K562 (cell line): ENCODE measurements around the gene DAB2. TPM values are rescaled to one million over a fixed set of nuclear protein-coding genes. Genes with fewer than 3 reads are reported as not detected.
A peak's percentile ranks its signal among the peaks of the same experiment; 100 is the strongest.

Source experiments
- ATAC-seq: fragments of 200-7000 bp; cut with Tn5 transposase; 3 replicates; pipeline ENCODE4 v1.9.1; 2020; ENCODE audit warnings: moderate library complexity
- BruUV-seq: library from RNA; stranded (reverse); fragments of 400-500 nt; replicated peaks from 2 replicates; lab custom pipeline; 2021; lab: Mats Ljungman, UMichigan
- CTCF ChIA-PET: fragments of 300-600 bp; formaldehyde crosslinking; extraction: SDS; loops from one replicate; lab custom pipeline; 2021; ENCODE audit warnings: low intra/inter-chr PET ratio; lab: Yijun Ruan, JAX
- POLR2A ChIA-PET: fragments of 300-600, 350-650 bp; sonication (Branson Sonifier 250); formaldehyde crosslinking; extraction: SDS; loops from one replicate; lab custom pipeline; 2021; ENCODE audit warnings: antibody characterized with exemption, inconsistent platforms; lab: Yijun Ruan, JAX
- DNase-seq, 4 experiments: peaks; one replicate each; pipeline versions ENCODE4 v3.0.0 to v3.0.0-alpha.2; 2011 to 2018; ENCODE audit warnings: low spot score in 3 of 4, mixed read lengths in 3 of 4; ENCODE audit errors: extremely low read depth in 1 of 4
- FAIRE-seq: peaks from 2 replicates; lab custom pipeline; 2011; peaks lifted over from hg19 to GRCh38; lab: Jason Lieb, UNC
- H2AFZ ChIP-seq: 2 replicates; pipeline ENCODE4 v1.6.0; 2011; ENCODE audit warnings: low read depth, low read length, control low read depth, inconsistent platforms
- H3K27ac ChIP-seq: fragments of 200-600 bp; 3 replicates; pipeline ENCODE4 v1.8.0; 2011; ENCODE audit warnings: low read depth, mild to moderate bottlenecking, control low read depth, inconsistent platforms, low read length, moderate library complexity, mixed read lengths; ENCODE audit errors: extremely low read depth
- H3K27me3 ChIP-seq, 2 experiments: fragments of 300-600 bp in 1 of 2; 2 replicates in 1 of 2; 3 replicates in 1 of 2; pipeline versions ENCODE4 v1.6.0 to v1.8.0; 2011; ENCODE audit warnings: inconsistent platforms in 2 of 2, low read length in 2 of 2, mild to moderate bottlenecking in 1 of 2, mixed read lengths in 1 of 2, moderate library complexity in 1 of 2; ENCODE audit not compliant: control insufficient read depth in 2 of 2, insufficient read depth in 2 of 2
- H3K36me3 ChIP-seq: fragments of 300-600 bp; 3 replicates; pipeline ENCODE4 v1.8.0; 2011; ENCODE audit warnings: mild to moderate bottlenecking, low read length, inconsistent platforms; ENCODE audit not compliant: control insufficient read depth, insufficient read depth
- H3K4me1 ChIP-seq, 2 experiments: fragments of 200-600 bp in 1 of 2; replicated peaks in 1 of 2; 2 replicates in 1 of 2; 3 replicates in 1 of 2; pipeline versions ENCODE4 v1.5.1 to v1.8.0; 2011; ENCODE audit warnings: inconsistent platforms in 2 of 2, low read length in 2 of 2, mild to moderate bottlenecking in 1 of 2, mixed read lengths in 1 of 2, moderate library complexity in 1 of 2; ENCODE audit not compliant: control insufficient read depth in 2 of 2, insufficient read depth in 2 of 2
- H3K4me2 ChIP-seq: 2 replicates; pipeline ENCODE4 v1.6.1; 2011; ENCODE audit warnings: low read length, control low read depth, inconsistent platforms, mixed read lengths; ENCODE audit not compliant: insufficient read depth
- H3K4me3 ChIP-seq: fragments of 200-600 bp; sonication (generic), shearing (Covaris generic); 2 replicates; pipeline ENCODE4 v1.5.1; 2016; ENCODE audit warnings: control low read depth, inconsistent platforms
- H3K79me2 ChIP-seq: fragments of 200-600 bp; 3 replicates; pipeline ENCODE4 v1.8.0; 2011; ENCODE audit warnings: low read length, inconsistent platforms; ENCODE audit not compliant: control insufficient read depth, insufficient read depth
- H3K9ac ChIP-seq, 2 experiments: 2 replicates each; pipeline versions ENCODE4 v1.6.0 to v1.6.1; 2011; ENCODE audit warnings: low read depth in 2 of 2, low read length in 2 of 2, control low read depth in 1 of 2, inconsistent platforms in 1 of 2, mild to moderate bottlenecking in 1 of 2, mixed read lengths in 1 of 2; ENCODE audit not compliant: insufficient read depth in 1 of 2
- H3K9me1 ChIP-seq: one replicate; pipeline ENCODE4 v1.6.0; 2011; ENCODE audit warnings: inconsistent platforms, mild to moderate bottlenecking, low read length, moderate library complexity; ENCODE audit not compliant: control insufficient read depth, insufficient read depth
- H3K9me3 ChIP-seq: replicated peaks from 2 replicates; pipeline ENCODE4 v1.5.1; 2011; ENCODE audit warnings: low read depth, low read length, inconsistent platforms; ENCODE audit not compliant: control insufficient read depth, insufficient read depth
- H4K20me1 ChIP-seq: replicated peaks from 2 replicates; pipeline ENCODE4 v1.6.1; 2011; ENCODE audit warnings: low read length, inconsistent platforms, mixed read lengths; ENCODE audit not compliant: control insufficient read depth, insufficient read depth
- BRF1 ChIP-seq: IDR thresholded peaks from 3 replicates; pipeline ENCODE4 v1.6.1; 2011; ENCODE audit warnings: borderline replicate concordance, mild to moderate bottlenecking; ENCODE audit not compliant: insufficient read length; ENCODE audit errors: extremely low read depth
- ETS2 ChIP-seq: IDR thresholded peaks from 2 replicates; pipeline ENCODE4 v1.6.1; 2016; ENCODE audit warnings: borderline replicate concordance, missing genetic modification characterization, mild to moderate bottlenecking, moderate library complexity, missing compliant biosample characterization; ENCODE audit not compliant: poor library complexity, severe bottlenecking
- NCOA4 ChIP-seq: fragments of 450-650 bp; IDR thresholded peaks from 2 replicates; pipeline ENCODE4 v1.6.1; 2018; ENCODE audit warnings: mild to moderate bottlenecking; ENCODE audit not compliant: partially characterized antibody
- NFE2 ChIP-seq: IDR thresholded peaks from 2 replicates; pipeline ENCODE4 v1.6.1; 2014; ENCODE audit warnings: antibody characterized with exemption, low read depth
- NR3C1 ChIP-seq: sonication (generic); formaldehyde crosslinking; IDR thresholded peaks from 2 replicates; pipeline ENCODE4 v1.8.1; 2022; ENCODE audit warnings: missing genetic modification reagents
- PML ChIP-seq: IDR thresholded peaks from 2 replicates; pipeline ENCODE4 v1.6.1; 2012; ENCODE audit warnings: low read length, inconsistent platforms
- POLR3A ChIP-seq: IDR thresholded peaks from 2 replicates; pipeline ENCODE4 v1.6.1; 2011; ENCODE audit warnings: borderline replicate concordance, mild to moderate bottlenecking, moderate library complexity; ENCODE audit not compliant: insufficient read length, insufficient read depth; ENCODE audit errors: extremely low read depth
- USF2 ChIP-seq: sonication (generic); formaldehyde crosslinking; IDR thresholded peaks from 2 replicates; pipeline ENCODE4 v1.5.0; 2020; ENCODE audit warnings: missing genetic modification reagents
- XRCC4 ChIP-seq: IDR thresholded peaks from one replicate; pipeline ENCODE4 v1.6.1; 2011; ENCODE audit not compliant: insufficient read depth, insufficient read length; ENCODE audit errors: extremely low read depth
- ZNF165 ChIP-seq: fragments of 250-450 bp; sonication (Bioruptor Pico); IDR thresholded peaks from 2 replicates; pipeline ENCODE4 v1.4.0; 2020; ENCODE audit warnings: borderline replicate concordance
- WGBS: fragments of 100-300 bp; shearing (Covaris generic); methylation state at CpG from one replicate; pipeline ENCODE4 v1.1.6; 2016; ENCODE audit warnings: low coverage, mixed read lengths; ENCODE audit not compliant: insufficient coverage; ENCODE audit errors: missing lambda C conversion rate; 5-methylcytosine and 5-hydroxymethylcytosine counted together
- in situ Hi-C: fragments of 300-500 bp; cut with MboI; formaldehyde crosslinking; loops from 4 replicates; pipeline ENCODE4 v1.15.0; 2018; ENCODE audit warnings: inconsistent platforms, mixed read lengths
- intact Hi-C: fragments of 100-400 bp; cut with micrococcal nuclease; formaldehyde crosslinking; loops from 2 replicates; pipeline ENCODE4 v1.14.2; 2022
- polyA plus RNA-seq, 8 experiments: library from polyadenylated mRNA; depleted of rRNA in 4 of 8; stranded (reverse) in 5 of 8; unstranded in 3 of 8; fragments of >200 nt; fragmentation: Nextera tagmentation in 2 of 8; fragmentation: Illumina TruSeq in 1 of 8; extraction: Ambion mirVana in 2 of 8; extraction: Trizol in 1 of 8; gene quantifications; 2 replicates each; pipeline versions ENCODE4 v1.2.1 to v1.2.3, GENCODE V29; 2011 to 2014; ENCODE audit warnings: inconsistent platforms in 1 of 8, missing spikeins in 1 of 8
- total RNA-seq, 7 experiments: library from RNA; depleted of rRNA in 6 of 7; stranded (reverse); fragments of >200 nt in 6 of 7; fragmentation: Illumina TruSeq in 2 of 7; extraction: Trizol in 2 of 7; gene quantifications; 2 replicates each; pipeline versions ENCODE4 v1.2.1 to v1.2.3, GENCODE V29; 2011 to 2021; ENCODE audit warnings: low replicate concordance in 1 of 7

The DAB2 gene
- total and polyA plus RNA-seq, 9 of the 15 experiments (the other 6 are each of a cell fraction or from before 2014, with no cell fraction given): 6.6 to 29.9 (median 24.1) TPM

DNA sequence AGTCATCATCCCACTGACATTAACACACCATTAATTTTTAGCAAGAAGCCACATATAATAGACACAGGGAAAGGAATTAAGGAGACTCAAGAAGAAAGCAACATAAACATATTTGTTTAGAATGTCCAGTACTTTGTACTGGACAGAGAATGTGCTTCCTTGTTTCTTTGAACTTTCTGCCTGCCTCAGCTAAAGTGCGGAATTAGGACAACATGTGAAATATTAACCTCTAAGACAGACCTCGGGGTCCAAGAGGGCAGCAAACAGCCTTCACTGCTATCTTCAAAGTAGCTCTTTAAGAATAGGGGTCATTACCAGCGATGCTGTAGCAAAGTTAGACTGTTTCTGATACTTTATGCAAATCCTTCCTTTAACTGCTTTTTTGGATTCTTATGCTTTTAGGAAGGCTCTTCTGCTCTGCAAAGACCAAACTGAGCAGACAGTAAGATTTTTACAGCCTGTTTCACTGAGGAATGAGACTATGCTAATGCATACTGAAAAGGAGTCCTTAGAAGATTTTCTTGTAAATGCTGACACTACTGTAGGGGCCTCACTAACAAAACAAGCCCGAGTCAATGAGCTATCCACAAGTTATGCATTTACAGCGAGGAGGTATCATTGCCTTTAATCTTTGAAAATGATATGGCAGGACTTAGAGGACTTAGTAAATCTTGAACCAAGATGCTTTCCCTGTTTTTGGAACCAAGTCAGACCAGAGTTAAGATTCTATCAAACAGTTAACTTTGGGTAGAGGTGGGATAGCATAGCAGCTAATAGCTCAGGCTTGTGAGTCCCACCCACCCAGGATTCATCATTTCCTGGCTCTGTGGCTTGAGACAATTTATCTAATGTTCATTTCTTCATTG, 23.8 kb downstream of the DAB2 start (continued):
- no peak for TF ChIP-seq ETS2
- no peak for TF ChIP-seq ZNF165 (CRISPR knock-in tag)

DNA sequence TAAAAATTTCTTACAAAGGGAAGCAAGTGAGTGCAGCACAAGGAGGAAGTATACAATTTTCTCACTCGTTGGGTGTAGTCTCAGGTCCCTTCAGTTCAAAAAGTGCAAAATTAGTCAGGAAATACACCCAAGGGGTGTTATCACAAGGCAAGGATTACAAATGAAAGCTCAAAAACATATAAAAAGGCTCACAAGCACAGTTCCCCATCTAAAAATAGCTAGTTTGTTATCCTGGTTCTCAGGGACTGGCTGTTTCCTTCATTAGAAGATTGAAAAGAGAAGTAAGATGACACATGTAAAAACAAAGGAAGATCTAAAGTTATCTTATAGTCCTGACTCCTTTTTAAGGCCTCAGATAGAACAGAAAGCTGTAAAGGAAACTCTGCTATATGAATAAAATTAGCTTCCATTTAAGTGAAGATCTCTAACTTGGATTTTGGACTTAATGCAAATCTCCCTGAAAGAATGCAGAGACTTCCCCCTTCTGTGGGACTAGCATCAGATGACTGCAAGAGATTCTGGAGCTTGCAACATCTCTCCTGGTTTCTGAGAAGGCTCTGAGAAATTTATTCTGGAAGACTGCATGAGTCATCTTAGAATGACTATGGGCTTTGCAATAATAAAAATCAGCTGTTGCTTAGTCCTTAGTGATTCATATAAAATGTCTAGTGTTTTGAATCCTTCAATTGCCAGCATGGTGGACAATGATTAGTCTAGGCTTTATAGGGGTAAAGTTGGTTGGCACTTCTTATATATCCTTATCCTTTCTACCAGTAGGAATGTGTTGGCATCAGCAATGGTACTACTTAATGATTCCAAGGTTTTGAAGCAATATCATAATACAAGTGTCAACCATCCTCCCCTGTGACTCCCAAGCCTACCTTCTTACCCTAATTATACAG, 25.4 kb downstream of the DAB2 start:
- ChIA-PET POLR2A (interaction anchor here (0.6 to 8.8 kb wide), 6 partner anchors 15 to 1391 kb away, joined by 3 to 67 read pairs (median 4); partner anchors contain the start of gene DAB2), CTCF (no interaction called here)
- H2AFZ ChIP-seq: peak overlapping the region; percentile 49
- in situ Hi-C loops: no loop called here
- 6% methylated on average over 1 of the region's 1 CpG for WGBS
- no peaks in the 10 kb centered on the region for H4K20me1 ChIP-seq
- DNase-seq (peak; percentile 43 to 83 (median 59)), ATAC-seq (peak; percentile 90), FAIRE-seq (peak; percentile 71)
- H3K4me3 ChIP-seq: no peak overlapping the region
- TSS peak; percentile 31 for BruUV-seq
- H3K27ac ChIP-seq: peak overlapping the region; percentile 77
- peak overlapping the region in 1 of 2 experiments; percentile 55; a peak in 2 of 4 replicates for H3K9ac ChIP-seq
- intact Hi-C loops: loop anchor here (1.0 kb wide), 1 partner anchor 24 kb away; no protein-coding TSS in a partner anchor
- H3K36me3 ChIP-seq: no peaks in the 10 kb centered on the region; the same call in 2 of the 3 replicates
- H3K4me2 ChIP-seq: peak overlapping the region; percentile 44
- H3K79me2 ChIP-seq: 0 out of 3 replicates have a peak, but pooled peaks cover 2% of the 10 kb centered on the region
- peaks cover 4 to 34% of the 10 kb centered on the region in 2 experiments; a peak in 4 of 5 replicates for H3K4me1 ChIP-seq
- no peaks in the 10 kb centered on the region for H3K27me3 ChIP-seq
- H3K9me3 ChIP-seq: no peaks in the 10 kb centered on the region
- no peaks in the 10 kb centered on the region for H3K9me1 ChIP-seq
- no peak for TF ChIP-seq NCOA4
- no peak for TF ChIP-seq POLR3A
- no peak for TF ChIP-seq BRF1
- peak; percentile 94 for TF ChIP-seq NFE2
- TF ChIP-seq NR3C1: no peak
- TF ChIP-seq USF2 (CRISPR knock-in tag): no peak
- TF ChIP-seq PML: peak; percentile 39; the same call in 1 of the 2 replicates
- no peak for TF ChIP-seq XRCC4
